ENCODE results near the gene SKP2. TPM values are rescaled to one million over a fixed set of nuclear protein-coding genes. Genes with fewer than 3 reads are reported as not detected.
"Not testable (repeated sequence)": the region's sequence is repeated elsewhere in the genome, so short reads cannot be mapped to it uniquely, and the experiment has no call there.

SKP2 gene
- total RNA-seq, 1 experiment from 2014 or later: 589 TPM

DNA sequence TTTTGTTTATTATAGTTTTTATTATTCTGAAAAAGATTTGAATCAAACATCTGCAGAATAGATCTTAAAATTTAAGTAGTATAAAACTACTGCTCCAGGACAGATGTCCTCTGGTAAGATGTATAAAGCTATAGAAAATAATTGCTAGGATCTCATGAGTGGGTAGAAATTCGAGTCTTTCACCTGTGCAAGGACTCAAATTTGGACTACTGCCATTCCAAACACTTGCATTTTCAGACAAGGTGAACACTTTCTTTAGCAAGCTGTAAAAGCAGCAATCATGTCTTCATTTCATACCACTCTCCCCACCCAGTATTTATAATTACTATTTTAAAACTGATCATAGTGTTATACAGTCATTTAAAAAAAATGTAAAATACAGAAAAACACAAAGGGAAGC, 20.7 kb downstream of the SKP2 start:
- peaks cover 3% of the 10 kb centered on the region; the same call in 1 of the 2 replicates for H3K4me1 ChIP-seq
- DNase-seq: no peak
- H3K27ac ChIP-seq: no peak overlapping the region
- peaks cover 100% of the 10 kb centered on the region for H3K36me3 ChIP-seq
- no peaks in the 10 kb centered on the region for H3K9me3 ChIP-seq (replicated peaks)
- no peaks in the 10 kb centered on the region for H3K27me3 ChIP-seq
- no peak overlapping the region for H3K4me3 ChIP-seq

DNA sequence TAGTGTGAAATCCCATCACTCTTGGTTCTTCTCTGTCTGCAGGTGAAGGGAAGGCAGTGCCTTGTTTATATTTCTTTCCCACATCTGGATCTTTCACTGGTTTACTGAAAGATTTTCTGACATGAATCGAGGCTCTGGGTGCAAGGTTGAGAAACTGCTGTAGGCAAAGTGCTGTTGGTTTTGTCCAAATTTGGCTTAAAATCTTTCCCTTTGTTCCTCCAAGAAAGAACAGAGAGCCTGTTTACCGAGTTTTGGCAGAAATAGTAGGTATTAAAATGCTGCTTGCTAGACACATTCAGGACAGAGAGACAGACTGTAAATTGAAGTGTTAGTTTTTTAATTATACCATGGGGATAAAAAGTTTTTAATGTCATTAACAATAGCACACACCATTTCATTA, 21.5 kb downstream of the SKP2 start:
- no peak for DNase-seq
- no peak overlapping the region for H3K27ac ChIP-seq
- H3K4me3 ChIP-seq: no peak overlapping the region
- 0 out of 2 replicates have a peak, but pooled peaks cover 3% of the 10 kb centered on the region for H3K4me1 ChIP-seq
- no peaks in the 10 kb centered on the region for H3K9me3 ChIP-seq (replicated peaks)
- peaks cover 100% of the 10 kb centered on the region for H3K36me3 ChIP-seq
- H3K27me3 ChIP-seq: no peaks in the 10 kb centered on the region

DNA sequence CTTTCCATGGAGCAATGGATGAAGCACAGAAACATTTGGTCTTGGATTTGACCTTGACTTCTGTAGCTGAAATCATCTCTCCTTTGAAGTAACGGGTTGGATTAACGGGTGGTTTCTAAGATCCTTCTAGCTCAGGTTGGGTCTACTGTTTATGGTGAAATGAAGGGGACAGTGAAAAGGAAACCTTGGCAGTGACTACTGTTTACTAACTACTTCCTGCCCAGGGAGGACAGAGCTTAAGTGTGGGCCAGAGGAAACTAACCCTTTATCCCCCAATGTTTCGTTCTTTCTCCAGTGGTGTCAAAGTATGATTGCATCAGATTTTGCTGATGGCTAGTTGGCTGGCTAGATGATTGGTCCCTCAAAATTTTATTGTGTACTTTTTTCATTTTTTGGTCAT, 22.2 kb downstream of the SKP2 start:
- Histone ChIP-seq H3K9me3 (replicated peaks) (no peaks in the 10 kb centered on the region), H3K27ac (no peak overlapping the region), H3K4me3 (no peak overlapping the region), H3K27me3 (no peaks in the 10 kb centered on the region), H3K4me1 (0 out of 2 replicates have a peak, but pooled peaks cover 3% of the 10 kb centered on the region), H3K36me3 (peaks cover 100% of the 10 kb centered on the region)
- no peak for DNase-seq

DNA sequence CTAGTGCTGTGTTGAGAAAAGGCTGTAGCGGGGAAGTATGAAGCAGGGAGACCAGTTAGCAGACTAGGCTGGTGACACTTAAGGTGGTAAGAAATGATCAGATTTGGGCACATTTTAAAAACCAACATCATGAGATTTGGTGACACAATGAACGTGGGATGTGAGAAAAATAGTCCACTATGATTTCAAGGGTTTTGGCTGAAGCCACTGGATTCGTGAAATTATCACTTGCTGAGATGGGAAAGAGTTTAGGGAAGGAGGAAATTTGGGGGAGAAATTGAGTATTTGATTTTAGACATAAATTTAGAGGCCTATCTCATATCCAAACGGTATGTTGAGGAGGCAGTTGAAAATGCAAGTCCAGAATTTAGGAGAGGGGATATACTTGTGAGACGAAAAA, 23.1 kb downstream of the SKP2 start:
- DNase-seq: no peak
- Histone ChIP-seq H3K4me1 (0 out of 2 replicates have a peak, but pooled peaks cover 3% of the 10 kb centered on the region), H3K27ac (no peak overlapping the region), H3K27me3 (no peaks in the 10 kb centered on the region), H3K4me3 (no peak overlapping the region), H3K36me3 (peaks cover 100% of the 10 kb centered on the region), H3K9me3 (replicated peaks) (no peaks in the 10 kb centered on the region)

DNA sequence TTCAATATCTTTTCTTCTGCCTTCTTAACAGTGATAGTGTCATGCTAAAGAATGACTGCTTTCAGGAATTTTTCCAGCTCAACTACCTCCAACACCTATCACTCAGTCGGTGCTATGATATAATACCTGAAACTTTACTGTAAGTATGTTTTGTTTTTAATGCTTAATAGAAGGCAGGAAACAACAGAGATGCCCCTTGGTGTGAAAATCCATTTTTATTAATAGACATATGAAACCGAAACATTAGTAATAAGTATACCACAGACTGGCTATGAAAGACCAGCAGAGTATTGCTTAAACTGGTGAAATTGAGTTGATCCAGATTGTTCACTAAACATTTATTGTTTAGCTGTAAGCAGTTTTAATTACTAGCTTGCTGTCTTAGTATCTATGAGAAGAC, 25.2 kb downstream of the SKP2 start:
- Histone ChIP-seq H3K4me1 (0 out of 2 replicates have a peak, but pooled peaks cover 3% of the 10 kb centered on the region), H3K27me3 (no peaks in the 10 kb centered on the region), H3K27ac (no peak overlapping the region), H3K36me3 (peaks cover 100% of the 10 kb centered on the region), H3K4me3 (no peak overlapping the region), H3K9me3 (replicated peaks) (no peaks in the 10 kb centered on the region)
- DNase-seq: no peak

DNA sequence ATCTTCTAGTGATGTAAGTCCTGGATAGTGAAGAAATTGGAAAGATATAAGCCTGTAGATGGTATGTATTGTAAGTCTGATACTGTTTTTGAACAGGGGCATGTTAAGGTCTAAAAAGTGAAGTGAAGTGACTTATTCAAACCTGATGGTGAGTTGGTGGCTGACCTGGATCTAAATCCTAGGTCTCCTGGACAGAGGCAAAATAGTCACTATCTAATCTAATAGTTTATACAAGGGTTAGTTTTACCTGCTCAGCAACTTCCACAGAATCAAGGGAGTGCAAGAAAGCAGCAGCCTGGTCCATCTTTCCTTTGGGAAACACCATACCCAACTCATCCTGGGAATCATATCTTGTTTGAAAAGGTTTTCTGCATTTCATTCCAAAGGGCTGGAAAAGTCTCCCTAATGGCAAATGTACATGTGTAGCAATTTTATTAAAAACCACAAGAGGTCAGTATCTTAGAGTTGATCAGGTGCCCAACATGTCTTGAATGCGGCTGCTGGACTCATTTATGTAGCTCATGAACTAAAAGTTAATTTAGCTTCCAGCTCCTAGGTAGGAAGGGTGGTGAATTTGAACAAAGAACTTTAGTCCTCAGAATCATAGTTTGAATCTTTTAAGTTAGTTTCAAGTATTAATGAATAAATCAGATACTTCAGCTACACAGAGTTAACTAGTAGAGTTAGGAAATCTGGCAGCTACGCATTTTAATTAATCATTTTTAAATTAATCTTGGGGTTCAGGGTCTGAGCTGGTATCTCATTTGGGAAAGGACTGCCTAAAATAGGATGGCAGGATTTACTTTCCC, 26.0 kb downstream of the SKP2 start:
- Histone ChIP-seq H3K27ac (no peak overlapping the region), H3K36me3 (peaks cover 100% of the 10 kb centered on the region), H3K4me3 (no peak overlapping the region), H3K27me3 (no peaks in the 10 kb centered on the region), H3K9me3 (replicated peaks) (no peaks in the 10 kb centered on the region), H3K4me1 (0 out of 2 replicates have a peak, but pooled peaks cover 3% of the 10 kb centered on the region)
- DNase-seq: peak in 1 of 2 experiments; percentile 64

DNA sequence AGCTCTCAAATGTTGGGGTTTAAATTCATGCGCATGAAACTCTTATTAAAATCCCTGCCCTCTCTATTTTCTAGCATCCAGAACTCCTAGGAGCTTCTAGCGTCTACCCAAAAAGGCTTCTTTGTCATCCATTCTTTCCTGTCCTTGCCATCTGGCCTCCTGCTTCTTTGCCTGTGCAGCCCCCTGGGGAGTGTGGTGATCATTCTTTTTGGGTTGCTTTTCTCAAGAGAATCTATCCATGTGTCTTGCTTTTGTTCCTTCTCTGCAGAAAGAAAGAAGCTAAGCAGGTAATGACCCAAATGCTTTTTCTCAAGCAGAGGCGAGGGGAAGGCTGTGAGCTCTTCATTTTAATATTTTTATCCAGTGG, 26.6 kb downstream of the SKP2 start:
- Histone ChIP-seq H3K4me3 (no peak overlapping the region), H3K9me3 (replicated peaks) (no peaks in the 10 kb centered on the region), H3K27me3 (no peaks in the 10 kb centered on the region), H3K27ac (no peak overlapping the region), H3K36me3 (peaks cover 98% of the 10 kb centered on the region), H3K4me1 (0 out of 2 replicates have a peak, but pooled peaks cover 3% of the 10 kb centered on the region)
- DNase-seq: no peak

DNA sequence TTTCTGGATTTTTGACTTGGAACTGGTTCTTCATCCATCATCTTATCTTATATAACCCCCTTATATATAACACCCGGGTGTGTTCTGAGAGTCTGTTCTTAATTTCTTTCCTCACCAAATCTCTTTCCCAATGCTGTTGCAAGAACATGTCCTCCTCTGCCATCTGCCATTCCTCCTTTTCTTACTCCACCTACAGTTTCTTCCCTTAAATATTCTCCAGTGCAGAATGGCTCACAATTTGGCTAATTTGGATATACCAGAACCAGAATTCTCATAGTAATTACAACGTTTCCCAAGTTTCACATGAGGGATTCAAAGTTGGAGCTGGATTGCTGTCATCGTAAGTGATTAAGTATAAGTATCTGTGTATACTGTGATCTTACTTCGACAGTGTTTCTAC, 28.0 kb downstream of the SKP2 start:
- H3K27me3 ChIP-seq: no peaks in the 10 kb centered on the region
- DNase-seq: no peak
- H3K9me3 ChIP-seq (replicated peaks): peaks cover 5% of the 10 kb centered on the region; the same call in 1 of the 2 replicates
- no peak overlapping the region for H3K27ac ChIP-seq
- H3K4me3 ChIP-seq: no peak overlapping the region
- no peaks in the 10 kb centered on the region for H3K4me1 ChIP-seq
- peaks cover 97% of the 10 kb centered on the region for H3K36me3 ChIP-seq

DNA sequence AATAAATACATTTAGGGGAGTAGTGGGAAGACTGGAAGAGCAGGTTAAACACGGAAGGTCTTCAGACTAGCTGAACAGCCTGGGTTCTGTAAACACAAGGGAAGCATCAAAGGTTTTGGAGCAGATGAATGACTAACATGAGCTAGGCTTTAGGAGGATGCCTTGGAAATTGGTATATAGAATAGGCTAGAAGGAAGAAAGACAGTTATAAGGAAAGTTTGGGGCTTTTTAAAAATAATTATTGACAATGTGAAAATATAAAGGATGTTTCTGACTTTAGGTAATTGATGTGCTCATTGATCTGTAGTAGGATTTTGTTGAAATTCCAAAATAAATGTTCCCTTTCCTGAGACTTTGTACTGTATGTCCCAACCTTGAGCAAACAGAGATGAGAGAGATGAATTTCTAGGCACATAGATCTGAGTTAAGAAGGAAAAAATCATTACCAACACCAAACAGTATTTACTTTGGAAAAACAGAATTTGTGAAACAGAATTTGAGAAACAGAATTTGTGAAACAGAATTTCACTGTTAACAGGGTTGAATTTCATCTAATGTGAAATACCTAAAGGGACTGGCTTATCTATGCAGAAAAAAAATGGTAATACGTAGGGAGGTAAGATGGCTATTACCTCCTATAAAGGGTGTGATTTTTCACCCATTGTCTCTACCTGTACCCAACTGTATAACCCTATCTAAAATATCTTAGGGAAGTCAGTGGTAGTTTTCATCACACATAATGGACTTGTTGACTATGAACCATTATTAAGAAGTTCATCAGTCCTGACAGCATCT, 28.8 kb downstream of the SKP2 start:
- no peaks in the 10 kb centered on the region for H3K27me3 ChIP-seq
- H3K27ac ChIP-seq: no peak overlapping the region
- H3K9me3 ChIP-seq (replicated peaks): peaks cover 5% of the 10 kb centered on the region; the same call in 1 of the 2 replicates
- no peak overlapping the region for H3K4me3 ChIP-seq
- no peak for DNase-seq
- no peaks in the 10 kb centered on the region for H3K4me1 ChIP-seq
- H3K36me3 ChIP-seq: peaks cover 95% of the 10 kb centered on the region

DNA sequence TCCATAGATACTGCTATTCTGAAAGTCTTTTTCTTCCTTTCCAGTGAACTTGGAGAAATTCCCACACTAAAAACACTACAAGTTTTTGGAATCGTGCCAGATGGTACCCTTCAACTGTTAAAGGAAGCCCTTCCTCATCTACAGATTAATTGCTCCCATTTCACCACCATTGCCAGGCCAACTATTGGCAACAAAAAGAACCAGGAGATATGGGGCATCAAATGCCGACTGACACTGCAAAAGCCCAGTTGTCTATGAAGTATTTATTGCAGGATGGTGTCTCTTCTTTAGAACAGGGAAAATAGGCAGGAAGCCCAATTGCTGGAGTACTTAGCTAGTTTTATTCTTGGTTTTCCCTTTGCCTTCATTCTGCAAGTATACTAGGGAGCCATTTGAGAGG, 29.9 kb downstream of the SKP2 start:
- no peaks in the 10 kb centered on the region for H3K4me1 ChIP-seq
- no peaks in the 10 kb centered on the region for H3K27me3 ChIP-seq
- H3K4me3 ChIP-seq: no peak overlapping the region
- no peak overlapping the region for H3K27ac ChIP-seq
- H3K9me3 ChIP-seq (replicated peaks): peaks cover 5% of the 10 kb centered on the region; the same call in 1 of the 2 replicates
- peaks cover 93% of the 10 kb centered on the region for H3K36me3 ChIP-seq
- no peak for DNase-seq

DNA sequence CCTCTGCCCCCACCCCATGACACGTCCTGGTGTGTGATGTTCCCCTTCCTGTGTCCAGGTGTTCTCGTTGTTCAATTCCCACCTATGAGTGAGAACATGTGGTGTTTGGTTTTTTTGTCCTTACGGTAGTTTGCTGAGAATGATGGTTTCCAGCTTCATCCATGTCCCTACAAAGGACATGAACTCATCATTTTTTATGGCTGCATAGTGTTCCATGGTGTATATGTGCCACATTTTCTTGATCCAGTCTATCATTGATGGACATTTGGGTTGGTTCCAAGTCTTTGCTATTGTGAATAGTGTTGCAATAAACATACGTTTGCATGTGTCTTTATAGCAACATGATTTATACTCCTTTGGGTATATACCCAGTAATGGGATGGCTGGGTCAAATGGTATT, 32.5 kb downstream of the SKP2 start:
- not testable (repeated sequence) for H3K4me3 ChIP-seq, H3K4me1 ChIP-seq, H3K27ac ChIP-seq, DNase-seq, H3K27me3 ChIP-seq
- Histone ChIP-seq H3K9me3 (replicated peaks) (peaks cover 11% of the 10 kb centered on the region; the same call in 1 of the 2 replicates), H3K36me3 (peaks cover 86% of the 10 kb centered on the region)

DNA sequence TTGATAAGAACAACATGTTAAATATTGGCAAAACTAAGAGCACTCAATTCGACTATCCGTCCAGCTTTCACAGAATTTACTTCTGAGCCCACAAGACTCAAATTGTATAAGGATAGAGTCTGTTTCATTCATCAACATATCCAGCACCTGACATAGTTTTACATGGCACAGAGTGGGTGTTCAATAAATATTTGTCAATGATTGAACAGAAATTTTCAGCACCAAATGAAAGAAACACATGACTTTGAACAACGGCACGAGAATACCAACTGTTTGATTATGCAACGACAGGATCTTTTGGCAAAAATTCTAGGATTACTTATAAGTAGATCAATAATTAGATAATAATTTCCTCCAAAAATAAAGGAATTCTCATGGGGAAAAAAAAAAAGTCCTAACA, 41.8 kb downstream of the SKP2 start:
- Histone ChIP-seq H3K36me3 (peaks cover 87% of the 10 kb centered on the region), H3K27me3 (no peaks in the 10 kb centered on the region), H3K4me1 (no peaks in the 10 kb centered on the region), H3K27ac (no peak overlapping the region), H3K9me3 (replicated peaks) (0 out of 2 replicates have a peak, but pooled peaks cover 3% of the 10 kb centered on the region), H3K4me3 (no peak overlapping the region)
- DNase-seq: no peak

DNA sequence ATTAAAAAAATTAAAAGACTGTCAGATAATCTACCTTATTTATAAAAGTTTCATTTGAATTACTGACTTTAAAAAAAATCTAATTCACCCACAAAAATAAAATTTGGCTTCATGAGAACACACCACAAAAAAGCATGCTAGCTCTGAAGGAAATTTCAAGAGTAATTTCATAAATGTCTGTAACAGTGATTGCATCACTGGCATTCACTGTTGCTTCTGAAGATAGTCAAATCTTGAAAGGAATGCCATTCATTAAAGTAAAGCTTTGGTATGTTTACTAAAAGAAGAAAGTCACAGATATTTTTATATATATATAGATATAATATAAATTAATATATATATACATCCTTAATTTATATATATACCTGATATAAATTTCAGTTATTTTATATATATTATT, 46.4 kb downstream of the SKP2 start:
- Histone ChIP-seq H3K36me3 (peaks cover 78% of the 10 kb centered on the region), H3K4me1 (peaks cover 6% of the 10 kb centered on the region), H3K9me3 (replicated peaks) (no peaks in the 10 kb centered on the region), H3K27ac (no peak overlapping the region), H3K27me3 (no peaks in the 10 kb centered on the region), H3K4me3 (no peak overlapping the region)
- no peak for DNase-seq

DNA sequence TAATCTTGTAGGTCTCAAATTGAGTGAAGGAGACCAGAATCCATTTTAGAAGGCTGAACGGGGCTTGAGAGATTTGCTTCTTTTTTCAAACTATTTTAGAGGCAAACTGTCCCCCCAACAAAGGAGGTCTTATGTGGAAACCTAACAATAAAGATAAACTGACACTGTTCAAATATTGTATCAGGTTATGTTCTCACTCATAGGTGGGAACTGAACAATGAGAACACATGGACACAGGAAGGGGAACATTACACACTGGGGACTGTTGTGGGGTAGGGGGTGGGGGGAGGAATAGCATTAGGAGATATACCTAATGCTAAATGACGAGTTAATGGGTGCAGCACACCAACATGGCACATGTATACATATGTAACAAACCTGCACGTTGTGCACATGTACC, 46.9 kb downstream of the SKP2 start:
- not testable (repeated sequence) for H3K4me3 ChIP-seq; H3K27ac ChIP-seq; H3K9me3 ChIP-seq (replicated peaks); H3K4me1 ChIP-seq; H3K27me3 ChIP-seq; DNase-seq
- H3K36me3 ChIP-seq: peaks cover 75% of the 10 kb centered on the region

DNA sequence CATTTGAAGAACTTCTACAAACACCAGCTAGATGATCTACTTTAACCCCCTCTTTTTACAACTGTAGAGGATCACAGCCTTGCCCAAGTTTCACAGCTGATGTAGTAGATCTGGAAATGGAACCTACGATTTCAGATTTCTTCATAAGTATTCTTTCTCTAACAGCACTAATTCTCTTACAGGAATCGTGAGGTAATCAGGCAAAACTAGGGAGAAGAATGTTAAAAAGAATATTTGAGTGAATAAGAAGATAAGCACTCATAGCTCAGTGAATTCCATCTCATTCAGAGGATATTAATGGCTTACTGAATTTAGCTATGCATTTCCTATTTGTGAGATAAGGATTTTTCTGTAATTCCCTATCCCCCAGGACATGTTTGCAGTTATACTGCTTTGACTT, 47.7 kb downstream of the SKP2 start:
- H3K4me3 ChIP-seq: no peak overlapping the region
- no peaks in the 10 kb centered on the region for H3K27me3 ChIP-seq
- no peaks in the 10 kb centered on the region for H3K9me3 ChIP-seq (replicated peaks)
- H3K4me1 ChIP-seq: peaks cover 6% of the 10 kb centered on the region
- no peak for DNase-seq
- peaks cover 75% of the 10 kb centered on the region for H3K36me3 ChIP-seq
- H3K27ac ChIP-seq: no peak overlapping the region
